Iris pigment epithelial cell (primary cell): ENCODE results near the gene SNX24.
"Not testable (repeated sequence)": the region's sequence is repeated elsewhere in the genome, so short reads cannot be mapped to it uniquely, and the experiment has no call there.

Source experiments
- DNase-seq: peaks from one replicate; pipeline ENCODE4 v3.0.0-alpha.2; 2011; ENCODE audit warnings: low read depth

The SNX24 gene

GRCh38 chr5:122967085-122967484 lies 121.7 kb downstream of the SNX24 start:
- no peak for DNase-seq

GRCh38 chr5:122967625-122968024 lies 122.2 kb downstream of the SNX24 start:
- DNase-seq = no peak

- DNase-seq = not testable (repeated sequence)
Measured at GRCh38 chr5:122968056-122968455, 122.6 kb downstream of the SNX24 start.

GRCh38 chr5:122971333-122971732 lies 125.9 kb downstream of the SNX24 start:
- DNase-seq = no peak

- DNase-seq = peak; percentile 32
Measured at GRCh38 chr5:122972877-122973276, 127.5 kb downstream of the SNX24 start.

- DNase-seq = not testable (repeated sequence)
Measured at GRCh38 chr5:122973759-122974158, 128.3 kb downstream of the SNX24 start.

- DNase-seq = not testable (repeated sequence)
Measured at GRCh38 chr5:122974251-122974650, 128.8 kb downstream of the SNX24 start.

GRCh38 chr5:122977319-122977718 lies 131.9 kb downstream of the SNX24 start:
- no peak for DNase-seq

- no peak for DNase-seq
Measured at GRCh38 chr5:122978068-122978467, 132.7 kb downstream of the SNX24 start.

GRCh38 chr5:122978644-122979297 lies 133.4 kb downstream of the SNX24 start:
- no peak for DNase-seq

GRCh38 chr5:122981846-122982245 lies 136.4 kb downstream of the SNX24 start:
- DNase-seq = no peak

- no peak for DNase-seq
Measured at GRCh38 chr5:122982376-122982775, 137.0 kb downstream of the SNX24 start.

GRCh38 chr5:122984425-122984824 lies 139.0 kb downstream of the SNX24 start:
- DNase-seq = no peak

GRCh38 chr5:122985006-122985700 lies 139.7 kb downstream of the SNX24 start:
- no peak for DNase-seq

GRCh38 chr5:122985954-122986721 lies 140.7 kb downstream of the SNX24 start:
- DNase-seq = no peak

- no peak for DNase-seq
Measured at GRCh38 chr5:122996091-122996490, 150.7 kb downstream of the SNX24 start.

GRCh38 chr5:122997294-122997693 lies 151.9 kb downstream of the SNX24 start:
- no peak for DNase-seq

- peak; percentile 13 for DNase-seq
Measured at GRCh38 chr5:122999947-123000563, 154.6 kb downstream of the SNX24 start.

GRCh38 chr5:123000731-123001130 lies 155.3 kb downstream of the SNX24 start:
- DNase-seq = no peak

GRCh38 chr5:123001808-123002207 lies 156.4 kb downstream of the SNX24 start:
- no peak for DNase-seq

GRCh38 chr5:123007182-123007581 lies 161.8 kb downstream of the SNX24 start:
- peak; percentile 36 for DNase-seq

GRCh38 chr5:123007754-123008153 lies 162.3 kb downstream of the SNX24 start:
- DNase-seq = no peak

- DNase-seq = no peak
Measured at GRCh38 chr5:123012321-123012720, 166.9 kb downstream of the SNX24 start.
